PFSK-1 (cell line): ENCODE measurements around the gene KDM5D. TPM values are rescaled to one million over a fixed set of nuclear protein-coding genes. Genes with fewer than 3 reads are reported as not detected.

Source experiments
- FOXP2 ChIP-seq: optimal IDR thresholded peaks from 2 replicates; pipeline ENCODE3; 2011; ENCODE audit warnings: borderline replicate concordance, control low read depth, inconsistent platforms; ENCODE audit not compliant: insufficient read depth; ENCODE audit errors: extremely low read length, extremely low read depth
- POLR2AphosphoS5 ChIP-seq: IDR thresholded peaks from 2 replicates; pipeline ENCODE4 v1.6.1; 2012; ENCODE audit warnings: low read depth, mild to moderate bottlenecking, control low read depth, low read length, moderate library complexity
- SIN3A ChIP-seq: IDR thresholded peaks from 2 replicates; pipeline ENCODE4 v1.6.1; 2012; ENCODE audit warnings: mild to moderate bottlenecking, low read length, moderate library complexity, borderline replicate concordance; ENCODE audit not compliant: insufficient read depth
- TAF1 ChIP-seq: IDR thresholded peaks from 2 replicates; pipeline ENCODE4 v1.6.1; 2012; ENCODE audit warnings: low read length, control low read depth, borderline replicate concordance; ENCODE audit not compliant: insufficient read depth
- polyA plus RNA-seq: library from polyadenylated mRNA; unstranded; fragments of >200 nt; gene quantifications from one replicate; pipeline ENCODE4 v1.2.1, GENCODE V29; 2012; ENCODE audit warnings: low read depth, missing spikeins; ENCODE audit not compliant: insufficient read length
- TF ChIP-seq, protein P1 (sequence below), 2 experiments: IDR thresholded peaks; 2 replicates each; pipeline versions ENCODE4 v1.6.1 to v1.8.0; 2011 to 2012; ENCODE audit warnings: low read depth in 2 of 2, low read length in 2 of 2, control low read depth in 1 of 2, inconsistent platforms in 1 of 2, mild to moderate bottlenecking in 1 of 2, moderate library complexity in 1 of 2; ENCODE audit not compliant: insufficient read depth in 1 of 2

Gene KDM5D
- polyA plus RNA-seq: 17.1 TPM

DNA sequence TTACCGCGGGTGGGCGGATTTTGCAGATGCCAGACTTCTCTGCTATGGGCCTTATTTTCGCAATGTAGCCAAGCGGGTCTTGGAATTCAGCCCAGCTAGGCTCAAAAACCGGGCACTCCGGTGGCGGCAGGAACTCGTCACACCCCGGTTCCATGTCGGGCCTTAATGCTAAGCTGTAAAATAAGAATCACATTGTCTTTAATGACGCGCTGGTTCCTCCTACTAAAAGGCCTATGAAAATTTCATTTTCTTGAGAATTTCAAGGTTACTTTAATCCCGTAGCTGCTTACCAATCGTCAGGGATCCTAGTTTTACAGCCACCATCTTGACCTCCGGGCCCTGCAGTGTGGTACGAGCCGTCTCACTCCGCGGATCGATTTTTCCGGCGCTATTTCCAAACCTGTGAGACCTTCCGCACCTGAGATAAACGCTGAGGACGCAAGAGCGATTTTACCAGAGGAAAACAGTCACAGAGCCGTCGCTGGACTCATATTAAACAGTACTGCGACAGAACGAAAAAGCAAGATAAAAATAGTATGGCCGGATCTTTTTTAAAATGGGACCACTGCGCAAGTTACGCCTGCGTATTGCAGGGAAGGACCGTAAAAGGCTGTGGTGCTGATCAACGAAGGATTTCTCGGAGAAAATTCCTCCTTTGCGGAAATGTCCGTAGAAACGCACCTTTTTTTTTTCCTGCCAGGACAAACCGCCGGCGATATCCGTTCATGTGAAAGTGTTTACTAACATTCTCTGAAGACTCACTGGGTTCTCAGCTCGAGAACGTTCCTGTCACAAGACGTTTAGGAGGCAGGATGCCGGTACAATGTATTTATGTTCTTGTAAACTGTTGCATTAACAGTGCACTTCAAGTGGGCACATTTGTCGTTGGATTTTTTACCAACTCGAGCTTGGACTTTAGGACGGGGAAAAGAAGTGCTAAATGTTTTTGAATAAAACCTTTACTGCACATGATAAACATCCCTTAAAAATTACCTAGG, at the start of gene KDM5D:
KDM5D (minus strand) TSS at position 346 of the 998 bp plus-strand sequence; CDS start at position 154, 192 bp downstream.
- no peak for TF ChIP-seq SIN3A
- TF ChIP-seq TAF1: peak; percentile 71; the same call in 1 of the 2 replicates
- peak; percentile 70 for TF ChIP-seq POLR2AphosphoS5
- TF ChIP-seq FOXP2: no peak
- TF ChIP-seq, protein P1, sequence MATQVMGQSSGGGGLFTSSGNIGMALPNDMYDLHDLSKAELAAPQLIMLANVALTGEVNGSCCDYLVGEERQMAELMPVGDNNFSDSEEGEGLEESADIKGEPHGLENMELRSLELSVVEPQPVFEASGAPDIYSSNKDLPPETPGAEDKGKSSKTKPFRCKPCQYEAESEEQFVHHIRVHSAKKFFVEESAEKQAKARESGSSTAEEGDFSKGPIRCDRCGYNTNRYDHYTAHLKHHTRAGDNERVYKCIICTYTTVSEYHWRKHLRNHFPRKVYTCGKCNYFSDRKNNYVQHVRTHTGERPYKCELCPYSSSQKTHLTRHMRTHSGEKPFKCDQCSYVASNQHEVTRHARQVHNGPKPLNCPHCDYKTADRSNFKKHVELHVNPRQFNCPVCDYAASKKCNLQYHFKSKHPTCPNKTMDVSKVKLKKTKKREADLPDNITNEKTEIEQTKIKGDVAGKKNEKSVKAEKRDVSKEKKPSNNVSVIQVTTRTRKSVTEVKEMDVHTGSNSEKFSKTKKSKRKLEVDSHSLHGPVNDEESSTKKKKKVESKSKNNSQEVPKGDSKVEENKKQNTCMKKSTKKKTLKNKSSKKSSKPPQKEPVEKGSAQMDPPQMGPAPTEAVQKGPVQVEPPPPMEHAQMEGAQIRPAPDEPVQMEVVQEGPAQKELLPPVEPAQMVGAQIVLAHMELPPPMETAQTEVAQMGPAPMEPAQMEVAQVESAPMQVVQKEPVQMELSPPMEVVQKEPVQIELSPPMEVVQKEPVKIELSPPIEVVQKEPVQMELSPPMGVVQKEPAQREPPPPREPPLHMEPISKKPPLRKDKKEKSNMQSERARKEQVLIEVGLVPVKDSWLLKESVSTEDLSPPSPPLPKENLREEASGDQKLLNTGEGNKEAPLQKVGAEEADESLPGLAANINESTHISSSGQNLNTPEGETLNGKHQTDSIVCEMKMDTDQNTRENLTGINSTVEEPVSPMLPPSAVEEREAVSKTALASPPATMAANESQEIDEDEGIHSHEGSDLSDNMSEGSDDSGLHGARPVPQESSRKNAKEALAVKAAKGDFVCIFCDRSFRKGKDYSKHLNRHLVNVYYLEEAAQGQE (IDR thresholded peaks at IDR 0.05; ENCODE audit: insufficient read depth in 1 of 2, low read depth in 2 of 2, low read length in 2 of 2): no peak

DNA sequence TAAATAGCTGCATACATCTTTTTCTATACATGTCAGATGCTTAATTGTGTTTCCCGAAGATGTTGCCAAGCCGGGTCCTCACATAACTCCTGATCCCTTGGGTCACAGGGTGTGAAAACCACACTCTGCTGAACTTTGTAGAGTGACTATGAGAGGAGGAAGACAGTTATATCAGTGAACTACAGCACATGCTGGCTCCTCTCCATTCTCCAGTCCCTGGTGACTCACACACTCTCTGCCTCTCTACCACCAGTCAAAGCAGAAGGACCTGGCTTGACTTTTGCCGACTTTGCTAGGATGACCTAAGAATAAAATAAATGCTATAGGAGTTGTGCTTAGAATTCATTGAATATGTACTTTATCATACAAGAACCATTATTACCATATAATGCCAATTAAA, 23.8 kb upstream of the KDM5D start:
- TF ChIP-seq SIN3A (no peak), TAF1 (no peak), FOXP2 (no peak), POLR2AphosphoS5 (no peak)
- TF ChIP-seq, protein P1 (IDR thresholded peaks at IDR 0.05; ENCODE audit: insufficient read depth in 1 of 2, low read depth in 2 of 2, low read length in 2 of 2): no peak

DNA sequence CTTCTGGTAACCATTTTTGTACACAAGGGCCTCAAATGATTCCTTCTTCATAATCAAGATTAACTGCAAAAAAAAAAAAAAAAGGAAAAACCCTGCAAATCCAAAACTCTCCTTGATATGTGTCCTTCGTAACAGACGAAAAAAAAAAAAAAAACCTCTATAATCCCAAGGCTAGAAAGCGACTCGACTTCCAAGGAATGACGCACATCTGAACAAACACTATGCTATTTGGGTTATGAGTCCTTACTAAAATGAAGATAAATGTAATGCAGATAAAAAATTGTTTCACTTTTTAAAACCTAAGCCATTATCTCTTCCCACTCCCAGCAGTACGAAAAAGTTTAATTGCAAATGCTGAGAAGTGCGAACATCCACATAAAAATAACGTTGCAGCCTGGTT, 1.2 kb downstream of the KDM5D start:
- TF ChIP-seq FOXP2 (no peak), SIN3A (no peak), POLR2AphosphoS5 (no peak)

DNA sequence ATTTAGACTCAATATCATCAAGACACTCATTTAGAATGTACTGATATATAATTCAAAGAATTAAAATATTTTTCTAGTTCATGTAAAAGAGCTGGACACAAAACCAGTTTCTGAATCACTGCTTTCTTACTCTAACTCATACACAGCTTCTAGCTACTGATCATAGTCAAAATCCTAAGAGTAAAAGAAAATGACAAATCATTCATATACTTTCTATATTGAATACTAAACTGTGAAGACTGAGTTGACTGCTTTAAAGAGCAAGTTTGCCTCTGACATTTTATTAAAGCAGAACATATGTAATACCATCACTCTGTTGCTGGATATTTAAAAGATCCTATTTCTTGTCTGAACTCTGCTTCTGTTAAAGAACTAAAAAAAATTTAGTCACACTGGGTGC, 2.4 kb downstream of the KDM5D start:
- TF ChIP-seq POLR2AphosphoS5 (no peak), TAF1 (no peak), FOXP2 (no peak), SIN3A (no peak)

DNA sequence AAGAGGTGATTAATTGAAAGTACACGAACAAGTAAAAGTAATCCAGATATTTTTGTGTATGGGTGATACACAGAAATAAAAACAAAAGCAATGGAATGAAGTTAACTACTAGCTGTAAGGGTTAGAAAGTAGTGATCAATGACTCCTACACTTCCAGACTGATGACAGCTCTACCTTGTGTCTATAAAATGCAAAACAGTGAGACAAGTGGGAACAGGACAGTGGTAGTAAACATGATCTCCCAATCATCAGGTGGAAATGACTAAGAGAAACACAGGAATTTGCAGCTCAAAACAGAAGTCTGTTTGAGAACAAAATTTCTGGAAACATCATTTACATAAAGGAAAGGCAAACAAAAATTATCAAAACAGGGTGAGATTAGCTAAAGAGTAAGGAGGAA, 10.1 kb downstream of the KDM5D start:
- TF ChIP-seq, protein P1 (IDR thresholded peaks at IDR 0.05; ENCODE audit: insufficient read depth in 1 of 2, low read depth in 2 of 2, low read length in 2 of 2): no peak
- TF ChIP-seq SIN3A (no peak), FOXP2 (no peak), POLR2AphosphoS5 (no peak), TAF1 (no peak)

DNA sequence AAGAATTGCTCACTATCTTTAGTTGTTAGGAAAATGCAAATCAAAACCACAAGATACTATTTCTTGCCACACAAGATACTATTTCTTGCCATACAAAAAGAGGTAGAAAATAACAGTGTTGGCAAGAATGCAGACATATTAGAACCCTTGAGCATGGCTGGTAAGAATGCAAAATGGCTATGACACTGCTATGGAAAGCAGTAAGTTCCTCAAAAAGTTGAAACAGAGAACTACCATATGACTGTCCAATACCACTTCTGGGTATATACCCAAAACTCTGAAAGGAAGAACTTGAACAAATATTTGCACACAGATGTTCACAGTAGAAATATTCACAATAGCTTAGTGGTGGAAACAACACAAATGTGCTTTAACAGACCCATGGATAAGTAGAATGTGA, 26.6 kb downstream of the KDM5D start:
- no peak for TF ChIP-seq POLR2AphosphoS5
- no peak for TF ChIP-seq SIN3A
- TF ChIP-seq, protein P1 (IDR thresholded peaks at IDR 0.05; ENCODE audit: insufficient read depth in 1 of 2, low read depth in 2 of 2, low read length in 2 of 2): no peak
- TF ChIP-seq TAF1: no peak
- TF ChIP-seq FOXP2: no peak
